DOHH2 (cell line): ENCODE measurements around the gene PLXNA3.

ENCODE experiments used
- CTCF ChIP-seq: fragments of 200-600 bp; sonication (generic); IDR thresholded peaks from one replicate; pipeline ENCODE4 v1.5.1; 2014; ENCODE audit warnings: antibody characterized with exemption, mild to moderate bottlenecking, low read depth, low read length; ENCODE audit not compliant: poor library complexity, severe bottlenecking
- EZH2phosphoT487 ChIP-seq: fragments of 200-600 bp; sonication (generic); IDR thresholded peaks from 2 replicates; pipeline ENCODE4 v1.6.1; 2017; ENCODE audit warnings: borderline replicate concordance, mild to moderate bottlenecking, antibody characterized with exemption, low read length, moderate library complexity, mixed read lengths

- TF ChIP-seq CTCF (no peak), EZH2phosphoT487 (no peak)
Observed at GRCh38 chrX:154513716-154514115, 55.6 kb downstream of the PLXNA3 start.
